Femur (tissue), 1 donor: ENCODE measurements around the gene IRX4.
"Not testable (repeated sequence)": the region's sequence is repeated elsewhere in the genome, so short reads cannot be mapped to it uniquely, and the experiment has no call there.

Experiments
- DNase-seq: peaks from one replicate; pipeline ENCODE4 v3.0.0-alpha.2; 2017

Gene IRX4

DNA sequence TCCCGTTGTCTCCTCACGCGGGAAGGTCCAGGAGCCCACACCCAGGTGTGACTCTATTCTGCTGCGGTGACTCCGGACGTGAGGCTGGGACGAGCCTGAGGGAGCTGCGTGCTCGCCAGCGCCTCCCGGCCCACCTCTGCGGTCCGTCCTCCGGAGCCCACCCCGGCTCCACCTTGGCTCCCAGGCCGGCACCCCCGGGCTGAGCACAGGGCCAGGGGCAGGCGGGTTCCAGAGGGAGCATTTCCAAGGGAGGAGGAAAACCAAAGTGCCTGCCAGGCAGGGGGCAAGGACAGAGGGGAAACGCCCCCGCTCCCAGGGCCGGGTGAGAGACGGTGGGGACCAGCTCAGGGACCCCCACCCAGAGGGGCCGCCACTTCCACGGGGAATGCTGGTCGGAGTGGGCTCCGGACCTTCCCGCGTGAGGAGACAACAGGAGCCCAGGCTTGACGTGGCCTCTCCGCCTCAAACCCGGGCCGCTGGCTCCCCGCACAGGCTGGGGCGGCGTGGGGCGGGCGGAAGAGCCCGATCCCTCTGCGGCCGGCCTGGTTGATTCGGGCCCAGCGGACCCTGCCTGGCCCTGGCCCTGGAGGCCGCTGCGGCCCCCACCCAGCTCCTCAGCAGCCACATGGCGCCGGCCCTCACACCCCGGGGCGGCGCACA is 26.0 kb downstream of the IRX4 start:
- no peak for DNase-seq

DNA sequence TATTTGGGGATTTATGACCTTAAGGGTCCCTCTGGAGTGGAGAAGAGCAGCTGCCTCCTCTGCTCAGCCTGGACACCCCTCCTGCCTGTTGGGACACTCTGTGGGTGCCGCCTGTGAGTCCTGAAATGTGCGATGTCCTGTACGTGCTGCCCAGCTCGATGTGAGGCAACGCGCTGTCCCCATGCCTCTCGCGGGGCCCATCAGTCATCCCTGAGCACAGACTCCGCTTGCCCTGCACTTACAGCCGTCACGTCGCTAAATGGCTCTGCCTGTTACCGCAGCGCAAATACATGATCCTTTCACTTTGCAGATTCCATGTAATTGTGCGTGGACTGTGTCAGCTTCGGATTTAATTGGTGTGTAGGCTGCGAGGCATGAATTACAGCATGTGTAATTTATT is 27.1 kb downstream of the IRX4 start:
- no peak for DNase-seq

DNA sequence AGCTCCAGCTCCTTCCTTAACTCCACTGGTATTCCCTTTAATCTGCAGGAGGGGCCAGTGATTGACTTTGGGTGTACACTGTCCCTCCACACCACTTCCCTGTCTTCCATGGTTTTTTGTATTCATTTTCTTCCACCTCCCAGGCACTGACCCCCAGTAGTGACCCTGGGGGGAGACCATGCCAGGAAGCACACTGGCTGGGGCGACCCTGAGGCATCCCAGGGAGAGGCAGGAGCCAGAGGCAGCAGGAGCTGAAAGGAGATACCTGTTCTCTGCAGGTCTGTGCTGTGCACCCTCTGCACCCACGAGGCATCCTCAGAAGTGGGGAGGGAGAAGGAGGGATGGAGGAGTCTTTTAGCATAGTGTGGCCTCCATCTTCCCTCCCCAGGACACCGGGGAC is 27.6 kb downstream of the IRX4 start:
- no peak for DNase-seq

DNA sequence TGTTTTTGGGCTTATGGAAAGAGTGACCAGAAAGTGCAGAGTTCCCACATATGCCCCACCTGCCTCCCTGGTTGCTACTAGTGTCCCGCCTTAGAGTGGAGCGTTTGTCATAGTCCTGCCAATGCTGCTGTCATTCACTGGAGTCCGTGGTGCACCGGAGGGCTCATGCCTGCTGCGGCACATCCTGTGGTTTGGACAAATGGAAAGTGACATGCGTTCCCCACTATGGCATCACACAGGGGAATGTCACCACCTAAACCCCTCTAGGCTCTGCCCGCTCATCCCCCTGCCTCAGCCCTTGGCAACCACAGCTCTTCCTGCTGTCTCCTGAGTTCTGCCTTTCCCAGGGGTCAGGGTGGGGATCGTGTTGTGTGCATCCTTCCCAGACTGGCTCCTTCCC is 29.2 kb downstream of the IRX4 start:
- DNase-seq = no peak

- DNase-seq = no peak
Observed at GRCh38 chr5:1852324-1852947, 30.3 kb downstream of the IRX4 start.

DNA sequence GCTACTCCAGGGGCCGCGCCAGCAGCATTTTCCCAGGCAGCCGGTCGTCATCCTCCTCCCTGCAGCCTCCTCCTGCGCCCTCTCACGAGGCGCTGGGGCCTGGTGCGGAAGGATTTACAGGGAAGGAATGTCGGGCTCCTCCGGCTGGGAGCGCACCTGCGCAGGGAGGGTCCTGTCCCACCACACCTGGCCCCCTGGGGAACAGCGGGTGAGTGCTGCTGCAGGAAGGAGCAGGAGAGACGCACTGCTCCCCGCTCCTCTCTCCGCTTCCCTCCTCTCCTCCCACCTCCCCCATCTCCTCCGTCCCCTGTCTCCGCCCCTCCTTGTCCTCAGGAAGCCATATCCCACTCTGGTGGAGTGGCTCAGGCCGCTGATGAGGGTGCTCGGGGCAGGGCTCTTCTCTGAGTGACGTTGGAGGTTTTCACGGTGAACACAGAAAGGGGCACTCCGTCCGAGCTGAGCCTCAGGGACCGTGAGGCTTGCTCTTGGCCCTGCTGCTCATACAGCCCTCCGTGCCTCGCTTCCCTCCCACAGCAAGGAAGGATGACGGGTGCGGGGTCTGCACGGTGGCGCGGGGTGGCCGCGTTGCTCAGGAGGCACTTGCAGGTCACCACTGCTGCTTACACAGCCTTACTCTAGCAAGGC is 31.3 kb downstream of the IRX4 start:
- no peak for DNase-seq

DNA sequence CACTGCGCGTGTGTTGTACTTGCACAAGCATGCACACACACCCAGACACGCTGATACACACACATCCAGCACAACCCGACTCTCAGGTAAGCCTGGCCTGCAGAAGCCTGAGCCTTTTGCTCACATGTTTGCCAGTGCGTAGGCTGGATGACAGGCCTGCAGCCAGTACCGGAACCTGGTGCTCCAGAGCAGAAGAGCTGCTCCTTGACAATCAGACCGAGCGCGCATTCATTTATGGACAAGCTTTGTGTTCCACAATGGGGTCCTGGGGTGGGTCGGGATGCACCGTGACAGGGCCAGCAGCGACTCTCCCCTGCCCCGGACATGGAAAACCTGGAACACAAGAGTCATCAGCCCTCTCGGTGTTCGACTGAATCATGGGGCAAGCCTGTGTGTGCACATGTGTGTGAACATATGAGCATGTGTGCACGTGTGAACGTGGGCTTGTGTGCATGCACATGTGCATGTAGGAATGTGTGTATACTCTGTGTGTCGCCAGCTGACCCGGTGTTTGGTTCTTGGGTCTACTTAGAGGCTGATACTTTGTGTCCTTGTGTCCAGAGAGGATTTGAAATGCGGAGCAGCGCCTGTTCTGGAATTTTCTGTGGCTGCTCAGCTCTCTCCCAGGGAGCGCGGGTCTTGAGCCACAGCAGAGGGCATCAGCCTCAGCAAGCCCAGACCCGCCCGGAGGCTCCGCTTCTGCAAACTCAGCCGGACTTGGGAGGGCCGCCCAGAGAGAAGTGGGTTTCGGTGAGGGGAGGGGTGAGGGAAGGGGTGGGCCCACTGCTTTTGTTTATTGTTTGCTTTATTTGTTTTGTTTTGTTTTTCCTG is 32.2 kb downstream of the IRX4 start:
- DNase-seq = no peak

DNA sequence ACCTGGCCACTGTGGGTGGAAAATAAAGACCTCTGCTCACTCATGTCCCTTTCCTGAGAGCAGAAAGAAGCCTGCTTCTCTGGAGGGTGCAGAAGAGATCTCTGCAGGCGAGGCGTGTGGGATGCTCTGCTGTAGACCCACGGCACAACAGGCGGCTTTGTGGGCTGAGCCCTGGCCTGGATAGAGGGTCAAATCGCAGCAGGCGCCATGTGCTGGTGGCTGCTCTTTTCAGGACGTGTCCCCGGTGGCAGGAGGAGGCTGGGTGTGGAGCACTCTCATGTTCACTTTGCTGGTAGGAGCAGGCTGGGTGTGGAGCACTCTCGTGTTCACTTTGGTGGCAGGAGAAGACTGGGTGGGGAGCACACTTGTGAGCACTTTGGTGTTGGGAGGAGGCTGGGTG is 35.1 kb downstream of the IRX4 start:
- no peak for DNase-seq

- DNase-seq = no peak
Observed at GRCh38 chr5:1847056-1847455, 35.7 kb downstream of the IRX4 start.

DNA sequence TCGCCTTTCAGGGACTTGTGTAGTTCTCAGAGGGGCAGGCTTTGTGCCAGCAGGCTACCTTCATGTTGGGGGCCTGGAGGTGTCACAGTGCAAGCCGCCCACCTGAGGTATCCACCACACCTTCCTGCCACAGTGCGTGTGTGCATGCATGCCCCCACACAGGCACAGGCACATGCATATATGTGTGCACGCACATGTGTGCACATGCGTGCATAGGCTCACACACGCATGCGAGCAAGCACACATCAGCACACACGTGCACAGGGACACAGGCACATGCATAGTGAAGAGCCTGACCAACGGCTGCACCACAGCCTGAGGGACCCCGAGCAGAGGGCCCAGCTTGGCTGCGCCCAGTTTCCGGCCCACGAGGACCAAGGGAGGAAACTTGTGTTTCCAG is 36.1 kb downstream of the IRX4 start:
- DNase-seq = no peak

DNA sequence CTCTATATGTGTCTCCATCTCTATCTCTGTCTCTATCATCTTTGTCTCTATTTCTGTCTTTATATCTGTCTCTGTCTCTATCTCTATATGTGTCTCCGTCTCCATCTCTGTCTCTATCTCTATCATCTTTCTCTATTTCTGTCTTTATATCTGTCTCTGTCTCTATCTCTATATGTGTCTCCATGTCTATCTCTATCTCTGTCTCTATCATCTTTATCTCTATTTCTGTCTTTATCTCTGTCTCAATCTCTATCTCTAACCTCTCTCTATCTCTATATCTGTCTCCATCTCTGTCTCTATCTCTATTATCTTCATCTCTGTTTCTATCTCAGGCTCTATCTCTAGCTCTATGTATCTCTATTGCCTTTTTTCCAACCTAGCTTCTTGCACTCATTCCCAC is 37.0 kb downstream of the IRX4 start:
- DNase-seq = no peak

GRCh38 chr5:1844708-1845436 is 37.9 kb downstream of the IRX4 start:
- DNase-seq = no peak

DNA sequence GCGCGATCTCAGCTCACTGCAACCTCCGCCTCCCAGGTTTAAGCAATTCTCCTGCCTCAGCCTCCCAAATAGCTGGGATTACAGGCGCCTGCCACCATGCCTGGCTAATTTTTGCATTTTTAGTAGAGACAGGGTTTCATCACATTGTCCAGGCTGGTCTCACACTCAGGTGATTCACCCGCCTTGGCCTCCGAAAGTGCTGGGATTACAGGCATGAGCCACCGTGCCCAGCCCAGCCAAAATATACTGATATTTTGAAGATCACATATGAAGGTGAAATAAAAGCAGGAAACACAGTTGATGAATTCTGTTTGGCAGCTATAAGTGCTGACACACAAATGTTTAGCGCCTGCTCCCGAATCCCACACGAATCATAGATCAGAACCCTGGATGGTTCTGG is 39.0 kb downstream of the IRX4 start:
- not testable (repeated sequence) for DNase-seq

DNA sequence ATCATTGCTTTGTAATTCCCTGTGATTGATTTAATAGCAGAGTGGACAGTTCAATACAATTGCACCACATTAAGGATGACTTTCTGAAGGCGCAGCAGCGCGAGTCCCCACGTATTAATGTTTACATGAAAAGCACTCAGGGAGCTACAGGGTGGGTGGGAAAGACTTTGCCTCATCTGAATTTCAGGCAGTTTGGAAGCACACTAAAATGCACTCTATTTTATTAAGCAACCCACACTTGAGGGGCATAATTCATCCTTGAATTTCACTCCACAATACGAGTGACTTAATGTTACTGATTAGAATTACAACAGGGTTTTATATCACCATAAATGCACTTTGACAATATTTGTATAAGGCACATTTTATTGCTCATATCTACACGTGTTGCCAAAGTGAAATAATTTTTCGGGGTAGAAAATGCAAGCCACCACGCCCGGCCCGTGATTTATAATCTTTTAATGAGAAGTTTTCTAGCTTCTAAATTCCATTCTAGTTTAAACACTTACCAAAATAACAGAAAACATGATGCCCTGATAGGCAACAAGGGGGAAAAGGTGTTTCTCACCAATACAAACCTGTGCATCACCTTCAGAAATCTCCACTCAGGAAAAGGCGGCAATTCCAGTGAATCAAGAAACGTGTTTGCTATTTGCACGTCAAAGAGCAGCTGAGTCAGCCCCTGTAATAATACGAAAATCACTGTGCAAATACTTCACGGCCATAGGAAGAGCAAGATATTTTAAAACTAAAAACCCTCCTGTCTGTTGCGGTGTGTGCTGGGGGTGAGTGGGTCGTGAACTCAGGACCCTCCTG is 40.5 kb downstream of the IRX4 start:
- DNase-seq = no peak

GRCh38 chr5:1840741-1841521 is 41.8 kb downstream of the IRX4 start:
- DNase-seq = no peak

DNA sequence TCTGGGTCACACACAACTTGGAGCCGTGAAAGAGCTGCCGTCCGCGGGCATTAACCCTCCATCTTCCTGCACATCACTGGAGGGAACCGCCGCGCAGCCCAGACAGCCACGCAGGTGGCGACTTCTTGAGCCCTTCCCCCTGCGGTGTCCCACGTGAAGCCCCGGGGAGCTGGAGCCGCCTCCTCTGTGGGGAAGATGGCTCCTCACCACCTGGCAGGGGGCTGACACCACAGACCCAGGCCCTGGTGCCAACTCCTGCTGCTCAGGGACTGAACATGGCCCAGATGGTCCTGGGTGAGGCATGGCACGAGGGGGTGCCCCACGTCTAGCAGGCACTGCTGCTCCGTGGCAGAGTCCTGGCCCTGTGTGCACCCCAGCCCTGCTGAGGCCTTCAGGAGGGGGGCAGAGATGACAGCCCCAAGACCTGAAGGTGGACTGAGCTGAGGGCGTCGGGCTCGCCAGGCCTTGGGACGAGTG is 42.6 kb downstream of the IRX4 start:
- DNase-seq = no peak

DNA sequence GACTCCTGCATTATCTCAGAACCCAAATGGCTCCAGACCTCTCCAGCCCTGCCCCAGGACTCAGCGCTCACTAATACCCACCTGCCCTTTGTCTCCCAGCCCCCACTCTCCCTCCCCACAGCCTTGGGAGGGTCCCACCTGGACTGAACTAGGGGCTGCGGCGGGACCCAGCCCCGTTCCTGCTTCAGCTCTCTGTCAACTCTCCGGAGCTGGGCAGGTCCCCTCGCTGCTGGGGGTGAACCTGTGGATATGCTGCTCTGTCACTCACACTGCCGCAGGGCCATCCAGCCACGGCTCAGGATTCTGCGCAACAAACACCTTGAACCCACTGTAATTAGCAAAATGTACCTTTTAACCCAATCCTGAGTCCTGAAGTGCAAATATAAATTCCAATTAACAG is 44.7 kb downstream of the IRX4 start:
- no peak for DNase-seq

DNA sequence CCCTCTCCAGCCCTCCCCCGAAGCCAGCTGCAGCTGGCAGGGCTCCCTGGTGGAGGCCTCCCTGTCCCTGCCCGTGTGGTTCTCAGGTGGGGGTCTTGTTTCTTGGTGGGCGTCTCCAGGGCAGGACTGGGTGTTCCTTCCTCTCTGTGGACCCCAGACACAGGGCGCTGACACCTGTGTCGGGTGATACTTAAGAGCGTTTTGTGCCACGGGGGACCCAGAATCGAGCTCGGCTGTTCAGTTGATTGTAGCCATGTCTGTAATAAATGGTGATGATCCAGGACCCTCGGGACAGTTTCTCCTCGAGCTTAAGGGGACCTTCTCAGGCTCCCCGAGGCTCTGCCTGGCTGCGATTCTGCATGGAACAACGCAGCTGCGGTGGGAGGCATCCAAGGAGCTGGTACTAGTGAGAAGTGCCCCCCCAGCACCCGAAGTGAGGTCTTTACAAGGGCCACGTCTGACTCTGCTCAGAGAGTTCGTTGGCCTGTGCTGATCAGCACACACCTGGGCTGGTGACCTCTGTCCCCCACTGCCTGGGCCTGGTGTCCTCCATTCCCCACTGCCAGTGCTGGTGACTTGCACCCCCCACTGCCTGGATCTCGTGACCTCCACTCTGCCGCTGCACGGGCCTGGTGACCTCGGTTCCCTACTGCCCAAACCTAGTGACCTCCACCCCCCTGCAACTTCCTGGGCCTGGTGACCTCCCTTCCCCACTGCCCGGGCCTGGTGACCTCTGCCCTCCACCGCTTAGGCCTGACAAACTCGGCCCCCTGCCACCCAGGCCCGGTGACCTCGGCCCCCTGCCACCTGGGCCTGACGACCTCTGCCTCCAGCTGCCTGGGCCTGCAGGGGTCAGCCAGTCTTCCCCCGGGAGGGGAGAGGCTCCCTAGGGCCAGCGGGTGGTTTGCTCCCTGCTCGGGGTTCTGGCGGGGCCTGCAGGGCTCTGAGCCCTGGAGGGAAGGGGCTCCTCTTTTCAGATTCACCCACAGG is 45.5 kb downstream of the IRX4 start:
- DNase-seq = no peak

GRCh38 chr5:1836176-1836890 is 46.4 kb downstream of the IRX4 start:
- no peak for DNase-seq
